H1 (cell line): ENCODE data around the gene SLC4A9. TPM values are rescaled to one million over a fixed set of nuclear protein-coding genes. Genes with fewer than 3 reads are reported as not detected.

ENCODE experiments used
- CTCF ChIA-PET: fragments of 300-600 bp; sonication (Branson Sonifier 250); formaldehyde crosslinking; loops from one replicate; lab custom pipeline; 2021; ENCODE audit not compliant: partially characterized antibody; lab: Charles Lee
- POLR2A ChIA-PET: fragments of 300-600 bp; sonication (Branson Sonifier 250); formaldehyde crosslinking; loops from one replicate; lab custom pipeline; 2021; ENCODE audit warnings: inconsistent platforms; ENCODE audit not compliant: partially characterized antibody; lab: Charles Lee
- DNase-seq, 2 experiments: peaks; one replicate each; pipeline versions ENCODE4 v3.0.0 to v3.0.0-alpha.2; 2010 to 2022; ENCODE audit warnings: low spot score in 2 of 2, low read depth in 1 of 2, mixed read lengths in 1 of 2
- FAIRE-seq: peaks from 2 replicates; lab custom pipeline; 2011; peaks lifted over from hg19 to GRCh38; lab: Jason Lieb, UNC
- H2AFZ ChIP-seq: 2 replicates; pipeline ENCODE4 v1.8.1; 2012; ENCODE audit warnings: low read length, inconsistent platforms
- H2AK5ac ChIP-seq: 2 replicates; pipeline ENCODE4 v1.6.1; 2013; ENCODE audit warnings: low read depth, low read length
- H2BK120ac ChIP-seq: replicated peaks from 2 replicates; pipeline ENCODE3; 2013; ENCODE audit warnings: low read depth, low read length, inconsistent platforms
- H2BK12ac ChIP-seq: 2 replicates; pipeline ENCODE4 v1.6.1; 2013; ENCODE audit warnings: low read depth, low read length
- H2BK15ac ChIP-seq: 2 replicates; pipeline ENCODE4 v1.6.1; 2013; ENCODE audit warnings: low read length
- H2BK20ac ChIP-seq: 2 replicates; pipeline ENCODE4 v1.6.1; 2013; ENCODE audit warnings: low read length
- H2BK5ac ChIP-seq: 2 replicates; pipeline ENCODE4 v1.6.1; 2013; ENCODE audit warnings: low read depth, low read length
- H3K14ac ChIP-seq: 2 replicates; pipeline ENCODE4 v1.6.1; 2013; ENCODE audit warnings: inconsistent platforms; ENCODE audit not compliant: insufficient read length
- H3K18ac ChIP-seq: 2 replicates; pipeline ENCODE4 v1.6.1; 2013; ENCODE audit warnings: low read length; ENCODE audit errors: extremely low read depth
- H3K23ac ChIP-seq: 2 replicates; pipeline ENCODE4 v1.6.1; 2013; ENCODE audit warnings: inconsistent platforms; ENCODE audit not compliant: insufficient read length
- H3K23me2 ChIP-seq: 2 replicates; pipeline ENCODE4 v1.6.1; 2013; ENCODE audit warnings: low read depth, low read length
- H3K27ac ChIP-seq: 2 replicates; pipeline ENCODE4 v1.6.1; 2011; ENCODE audit warnings: low read depth, low read length, inconsistent platforms
- H3K27me3 ChIP-seq, 4 experiments: replicated peaks in 1 of 4; 1 replicate in 1 of 4; 2 replicates in 3 of 4; pipeline versions ENCODE4 v1.6.1 to v1.8.1; 2011 to 2013; ENCODE audit warnings: low read length in 3 of 4, mild to moderate bottlenecking in 3 of 4, inconsistent platforms in 2 of 4, mixed read lengths in 2 of 4, moderate library complexity in 1 of 4; ENCODE audit not compliant: control insufficient read depth in 3 of 4, insufficient read depth in 3 of 4; ENCODE audit errors: extremely low read depth in 1 of 4
- H3K36me3 ChIP-seq, 4 experiments: 2 replicates each; pipeline versions ENCODE4 v1.6.1 to v1.8.1; 2011 to 2013; ENCODE audit warnings: mild to moderate bottlenecking in 4 of 4, low read length in 3 of 4, moderate library complexity in 2 of 4, control low read depth in 1 of 4, inconsistent platforms in 1 of 4; ENCODE audit not compliant: insufficient read depth in 4 of 4, control insufficient read depth in 2 of 4
- H3K4ac ChIP-seq: replicated peaks from 2 replicates; pipeline ENCODE3; 2013; ENCODE audit warnings: low read length, low read depth, mixed read lengths, inconsistent platforms; ENCODE audit not compliant: insufficient read length
- H3K4me1 ChIP-seq, 4 experiments: replicated peaks in 1 of 4; 1 replicate in 1 of 4; 2 replicates in 3 of 4; pipeline versions ENCODE4 v1.6.1 to v1.8.1; 2011 to 2013; ENCODE audit warnings: low read length in 3 of 4, inconsistent platforms in 2 of 4, mixed read lengths in 1 of 4; ENCODE audit not compliant: insufficient read depth in 4 of 4, control insufficient read depth in 3 of 4
- H3K4me2 ChIP-seq, 2 experiments: 2 replicates each; pipeline versions ENCODE4 v1.6.1 to v1.8.1; 2011 to 2013; ENCODE audit warnings: low read depth in 2 of 2, low read length in 2 of 2, control low read depth in 1 of 2, inconsistent platforms in 1 of 2, mild to moderate bottlenecking in 1 of 2; ENCODE audit not compliant: insufficient read depth in 1 of 2
- H3K4me3 ChIP-seq, 4 experiments: fragments of 200-600, 300-600 bp in 1 of 4; sonication (generic), shearing (Covaris generic), sonication (Bioruptor Twin) in 1 of 4; 2 replicates each; pipeline versions ENCODE4 v1.5.1 to v1.8.1; 2011 to 2016; ENCODE audit warnings: low read length in 4 of 4, low read depth in 3 of 4, control low read depth in 2 of 4, inconsistent platforms in 2 of 4, mild to moderate bottlenecking in 2 of 4, mixed read lengths in 1 of 4, moderate library complexity in 1 of 4; ENCODE audit not compliant: insufficient read depth in 2 of 4; ENCODE audit errors: extremely low read depth in 1 of 4
- H3K56ac ChIP-seq: replicated peaks from 2 replicates; pipeline ENCODE3; 2013; ENCODE audit warnings: low read depth, mild to moderate bottlenecking, mixed read lengths, low read length, inconsistent platforms; ENCODE audit not compliant: insufficient read length
- H3K79me1 ChIP-seq: 2 replicates; pipeline ENCODE4 v1.6.1; 2013; ENCODE audit warnings: low read depth, low read length, control low read depth
- H3K79me2 ChIP-seq, 2 experiments: 2 replicates each; pipeline versions ENCODE4 v1.6.1 to v1.8.1; 2012 to 2013; ENCODE audit warnings: low read length in 2 of 2, mild to moderate bottlenecking in 2 of 2, inconsistent platforms in 1 of 2; ENCODE audit not compliant: insufficient read depth in 2 of 2, control insufficient read depth in 1 of 2
- H3K9ac ChIP-seq, 4 experiments: replicated peaks in 1 of 4; 1 replicate in 1 of 4; 2 replicates in 3 of 4; pipeline versions ENCODE4 v1.6.1 to v1.8.1; 2011 to 2013; ENCODE audit warnings: low read depth in 3 of 4, low read length in 3 of 4, control low read depth in 2 of 4, mild to moderate bottlenecking in 2 of 4, moderate library complexity in 2 of 4, inconsistent platforms in 1 of 4; ENCODE audit errors: extremely low read depth in 1 of 4
- H3K9me3 ChIP-seq, 2 experiments: 2 replicates each; pipeline versions ENCODE4 v1.6.1 to v1.8.1; 2012 to 2013; ENCODE audit warnings: mild to moderate bottlenecking in 2 of 2, moderate library complexity in 2 of 2, control low read depth in 1 of 2, inconsistent platforms in 1 of 2, low read depth in 1 of 2, low read length in 1 of 2, mixed read lengths in 1 of 2; ENCODE audit not compliant: insufficient read depth in 2 of 2
- H4K20me1 ChIP-seq, 2 experiments: replicated peaks in 1 of 2; 2 replicates each; pipeline versions ENCODE3 to v1.8.1; 2011 to 2013; ENCODE audit warnings: inconsistent platforms in 2 of 2, low read length in 2 of 2, mild to moderate bottlenecking in 1 of 2; ENCODE audit not compliant: insufficient read depth in 2 of 2, control insufficient read depth in 1 of 2
- H4K5ac ChIP-seq: 2 replicates; pipeline ENCODE4 v1.6.1; 2013; ENCODE audit warnings: low read length, low read depth, mixed read lengths, inconsistent platforms; ENCODE audit not compliant: insufficient read length
- H4K8ac ChIP-seq: 2 replicates; pipeline ENCODE4 v1.8.0; 2013; ENCODE audit warnings: mild to moderate bottlenecking, moderate library complexity, low read length, inconsistent platforms; ENCODE audit not compliant: insufficient read depth; ENCODE audit errors: extremely low read depth
- H4K91ac ChIP-seq: replicated peaks from 2 replicates; pipeline ENCODE3; 2013; ENCODE audit warnings: low read length, mixed read lengths, inconsistent platforms; ENCODE audit not compliant: insufficient read length
- RNF2 ChIP-seq: fragments of 200-900, 300-1000 bp; sonication (generic); IDR thresholded peaks from 2 replicates; pipeline ENCODE4 v1.7.1; 2016; ENCODE audit warnings: borderline replicate concordance, low read depth, mild to moderate bottlenecking, antibody characterized with exemption, low read length; ENCODE audit not compliant: poor library complexity, severe bottlenecking; ENCODE audit errors: missing control alignments
- WGBS, 2 experiments: shearing (Covaris generic) in 1 of 2; methylation state at CpG; one replicate each; pipeline versions ENCODE4 v1.1.6 to v1.1.7; 2013 to 2015; ENCODE audit warnings: low lambda C conversion rate in 2 of 2, mixed read lengths in 2 of 2, inconsistent platforms in 1 of 2, low coverage in 1 of 2, missing lambda C conversion rate in 1 of 2; ENCODE audit not compliant: insufficient replicate concordance in 2 of 2, insufficient coverage in 1 of 2, insufficient read length in 1 of 2; ENCODE audit errors: extremely low coverage in 1 of 2, missing lambda C conversion rate in 1 of 2; 5-methylcytosine and 5-hydroxymethylcytosine counted together
- polyA plus RNA-seq, 7 experiments: library from polyadenylated mRNA; depleted of rRNA in 3 of 7; stranded (reverse) in 5 of 7; unstranded in 2 of 7; fragments of >200 nt in 5 of 7; fragments of 200-250 nt in 2 of 7; gene quantifications; 1 replicate in 5 of 7; 2 replicates in 1 of 7; 4 replicates in 1 of 7; pipeline versions ENCODE4 v1.2.1 to v1.2.3, GENCODE V29; 2011 to 2013; ENCODE audit warnings: missing spikeins in 2 of 7, mixed read lengths in 2 of 7
- total RNA-seq: library from RNA; stranded (reverse); fragmentation: NEBNext Ultra II Directional; extraction: Animal tissue kit (Norgen Biotek cat#: 25700); gene quantifications from 2 replicates; pipeline ENCODE4 v1.2.1, GENCODE V29; 2021

Gene SLC4A9
- total and polyA plus RNA-seq, 2 of the 8 experiments (the other 6 are each of a cell fraction or from before 2014, with no cell fraction given) = 0.15 to 0.28 TPM

DNA sequence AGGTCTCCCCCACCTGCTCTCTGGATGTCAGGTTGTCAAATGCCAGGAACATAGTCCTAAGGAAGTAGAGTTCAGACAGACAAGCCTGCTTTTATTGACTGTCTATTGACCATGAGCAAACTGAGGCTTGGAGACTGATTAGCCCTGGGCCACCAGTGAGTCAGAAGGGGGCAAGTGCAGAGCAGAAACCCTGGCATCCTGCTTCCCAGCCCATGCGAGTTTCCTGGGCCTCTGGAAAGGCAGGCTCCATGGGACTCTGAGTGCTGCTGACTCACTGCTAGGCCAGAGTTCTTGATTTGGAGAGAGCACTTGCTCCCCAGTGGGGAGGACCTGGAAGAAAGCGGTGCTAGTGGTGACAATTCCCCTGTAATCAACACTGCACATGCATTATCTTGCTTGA is 10.8 kb upstream of the SLC4A9 start:
- H3K27ac ChIP-seq = no peak overlapping the region
- no peak overlapping the region for H3K4me2 ChIP-seq
- FAIRE-seq = no peak
- no peak overlapping the region for H2BK5ac ChIP-seq
- no peaks in the 10 kb centered on the region for H3K79me2 ChIP-seq
- H2BK20ac ChIP-seq = no peak overlapping the region
- H3K9ac ChIP-seq = no peak overlapping the region
- H4K91ac ChIP-seq = no peak overlapping the region
- no peak overlapping the region for H3K4me3 ChIP-seq
- no peak for DNase-seq
- no peak overlapping the region for H4K8ac ChIP-seq
- H3K4me1 ChIP-seq = peaks cover 0 to 16% (median 6%) of the 10 kb centered on the region in 4 experiments; a peak in 5 of 7 replicates
- H3K79me1 ChIP-seq = no peaks in the 10 kb centered on the region
- no peak overlapping the region for H2BK120ac ChIP-seq
- 85% methylated on average over 2 of the region's 2 CpGs; no CpG with 5 or more reads in 1 of the 2 experiments for WGBS, 2 experiments
- H3K23me2 ChIP-seq = peaks cover 4% of the 10 kb centered on the region
- no peak overlapping the region for H2AFZ ChIP-seq
- H3K9me3 ChIP-seq = no peaks in the 10 kb centered on the region
- no peak overlapping the region for H3K4ac ChIP-seq
- H3K14ac ChIP-seq = no peak overlapping the region
- H2BK15ac ChIP-seq = no peak overlapping the region
- POLR2A ChIA-PET = interaction anchor here (0.7 to 0.8 kb wide), 2 partner anchors 46 to 109 kb away, joined by 3 to 4 read pairs; partner anchors contain the start of gene PFDN1
- no peak for TF ChIP-seq RNF2
- peaks cover 0 to 11% (median 5%) of the 10 kb centered on the region in 4 experiments; a peak in 6 of 7 replicates for H3K27me3 ChIP-seq
- no peak overlapping the region for H4K5ac ChIP-seq
- no peak overlapping the region for H2AK5ac ChIP-seq
- no peak overlapping the region for H3K18ac ChIP-seq
- H3K36me3 ChIP-seq = no peaks in the 10 kb centered on the region
- CTCF ChIA-PET = interaction anchor here (0.5 to 15.0 kb wide), 10 partner anchors 8 to 1047 kb away, joined by 3 to 676 read pairs (median 4); partner anchors contain the start of gene SLC4A9
- no peak overlapping the region for H3K23ac ChIP-seq
- H3K56ac ChIP-seq = no peak overlapping the region
- peaks cover 0 to 2% of the 10 kb centered on the region in 2 experiments for H4K20me1 ChIP-seq
- no peak overlapping the region for H2BK12ac ChIP-seq
